CD4-positive, alpha-beta T cell treated with Interleukin-2 at 100 ng/mL for 4 hours (primary cell): ENCODE results near the gene NDUFV1.
"Not testable (repeated sequence)": the region's sequence is repeated elsewhere in the genome, so short reads cannot be mapped to it uniquely, and the experiment has no call there.

Experiments used
- DNase-seq: peaks from one replicate; pipeline ENCODE4 v3.0.0-alpha.2; 2020; ENCODE audit warnings: low spot score

The NDUFV1 gene

GRCh38 chr11:67606492-67607295, at the start of gene NDUFV1:
TSS of gene NDUFV1 (plus strand) at chr11:67606936. CDS start at chr11:67607005, 69 bp downstream.
- peak; percentile 96 for DNase-seq

GRCh38 chr11:67558084-67558772, 48.5 kb upstream of the NDUFV1 start:
- no peak for DNase-seq

DNA sequence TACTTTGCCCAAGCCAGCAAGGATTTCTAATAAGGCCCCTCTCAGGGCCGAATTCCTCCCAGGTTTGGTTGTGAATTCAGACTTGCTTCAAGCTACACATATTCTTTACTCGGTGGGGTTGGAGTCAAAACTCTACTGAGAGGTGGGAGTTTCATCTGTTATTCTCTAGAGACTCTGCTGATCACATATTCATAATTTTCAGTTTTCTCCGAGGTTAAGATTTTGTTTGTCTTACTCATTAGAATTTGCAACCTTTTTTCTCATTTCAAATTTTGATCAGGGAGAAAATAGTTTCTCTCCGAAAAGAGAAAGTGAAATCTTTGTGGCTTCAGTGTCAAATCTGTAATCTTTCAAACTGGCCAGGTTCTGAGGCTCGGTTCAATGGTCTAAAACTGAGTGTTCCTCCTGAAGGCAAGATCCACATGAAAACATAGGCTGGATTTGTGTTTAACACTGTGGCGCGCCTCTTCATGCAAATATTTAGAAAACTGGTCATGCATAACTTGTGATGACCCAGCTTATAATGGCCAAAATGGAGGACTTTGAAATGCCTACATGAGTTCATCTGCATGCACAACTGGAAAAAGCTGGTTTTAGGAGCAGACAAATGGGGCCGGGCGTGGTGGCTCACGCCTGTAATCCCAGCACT, 44.6 kb upstream of the NDUFV1 start:
- DNase-seq, result no peak

DNA sequence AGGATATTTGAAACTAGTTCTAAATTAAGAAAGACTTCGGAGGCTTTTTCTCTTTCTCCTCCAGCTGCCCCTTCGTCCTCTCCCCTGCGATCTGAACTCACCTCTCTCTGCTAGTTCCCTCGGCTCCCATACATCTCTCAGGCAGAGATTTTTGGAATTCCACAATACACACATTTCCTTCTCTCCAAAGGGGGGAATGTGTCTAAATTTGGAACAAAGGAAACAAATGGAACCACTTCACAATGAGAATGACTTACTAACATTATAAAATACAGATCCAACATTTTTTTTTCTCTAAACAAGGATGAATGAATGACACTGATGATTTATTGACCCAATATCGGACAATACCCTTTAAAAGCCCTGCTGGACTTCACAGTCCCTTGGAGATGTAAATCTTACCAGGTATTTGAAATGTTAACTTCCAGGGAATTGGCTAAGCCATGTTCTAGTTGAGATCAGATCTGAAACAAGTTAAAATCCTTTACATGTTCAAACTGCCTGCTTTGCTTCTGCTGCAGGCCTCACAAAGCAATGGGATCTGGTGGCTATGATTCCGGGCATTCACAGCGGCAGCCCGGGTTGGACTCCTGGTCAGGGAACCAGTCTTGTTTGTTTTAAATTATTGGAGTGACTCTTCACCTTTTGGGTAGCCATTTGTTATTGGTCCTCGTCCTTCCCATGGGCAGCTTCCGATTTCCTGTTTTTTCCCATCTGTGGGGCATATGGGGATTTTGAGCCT, 43.6 kb upstream of the NDUFV1 start:
- DNase-seq, result no peak

- not testable (repeated sequence) for DNase-seq
Measured at GRCh38 chr11:67563705-67564114, 43.0 kb upstream of the NDUFV1 start.

GRCh38 chr11:67564230-67564629, 42.5 kb upstream of the NDUFV1 start:
- DNase-seq, result no peak

DNA sequence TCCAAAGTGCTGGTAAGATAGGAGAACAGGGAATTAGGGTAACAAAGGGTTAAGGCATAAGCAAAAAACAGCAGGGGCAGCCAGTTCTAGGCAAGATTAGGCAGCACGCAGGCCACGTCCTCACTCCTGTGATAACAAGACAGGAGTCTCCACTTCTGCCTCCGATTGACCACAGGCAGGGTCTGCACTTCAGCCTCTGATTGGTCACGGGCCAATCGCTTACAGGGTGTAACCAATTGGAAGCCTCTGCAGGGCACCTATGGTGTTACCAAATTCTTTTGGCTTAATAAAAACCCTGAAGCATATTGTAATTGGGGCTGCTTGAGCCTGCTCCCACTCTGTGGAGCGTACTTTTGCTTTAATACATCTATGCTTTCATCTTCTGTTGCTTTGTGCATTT, 35.3 kb upstream of the NDUFV1 start:
- no peak for DNase-seq

GRCh38 chr11:67572305-67572704, 34.4 kb upstream of the NDUFV1 start:
- no peak for DNase-seq

- peak; percentile 45 for DNase-seq
Measured at GRCh38 chr11:67572747-67573419, 33.9 kb upstream of the NDUFV1 start.

- no peak for DNase-seq
Measured at GRCh38 chr11:67574938-67575337, 31.8 kb upstream of the NDUFV1 start.

GRCh38 chr11:67576735-67577475, 29.8 kb upstream of the NDUFV1 start:
- DNase-seq, result no peak

- DNase-seq, result no peak
Measured at GRCh38 chr11:67577951-67578350, 28.8 kb upstream of the NDUFV1 start.

DNA sequence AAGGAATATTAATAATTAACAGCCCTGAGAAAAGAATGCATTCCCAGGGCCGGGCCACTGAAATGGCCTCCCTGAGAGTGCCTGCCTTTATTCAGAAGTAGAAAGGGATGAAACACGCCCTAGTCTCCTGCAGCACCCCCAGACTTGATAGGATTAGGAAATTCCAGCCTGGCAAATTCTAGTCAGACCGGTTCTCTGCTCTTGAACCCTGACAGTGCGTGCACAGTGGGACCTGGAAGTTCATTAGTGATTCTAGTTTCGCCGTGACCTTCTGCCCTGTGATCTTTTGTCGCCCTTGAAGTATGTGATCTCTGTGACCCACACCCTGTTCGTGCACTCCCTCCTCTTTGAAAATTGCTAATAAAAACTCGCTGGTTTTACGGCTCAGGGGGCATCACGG, 25.3 kb upstream of the NDUFV1 start:
- DNase-seq, result no peak

- no peak for DNase-seq
Measured at GRCh38 chr11:67582011-67582410, 24.7 kb upstream of the NDUFV1 start.

DNA sequence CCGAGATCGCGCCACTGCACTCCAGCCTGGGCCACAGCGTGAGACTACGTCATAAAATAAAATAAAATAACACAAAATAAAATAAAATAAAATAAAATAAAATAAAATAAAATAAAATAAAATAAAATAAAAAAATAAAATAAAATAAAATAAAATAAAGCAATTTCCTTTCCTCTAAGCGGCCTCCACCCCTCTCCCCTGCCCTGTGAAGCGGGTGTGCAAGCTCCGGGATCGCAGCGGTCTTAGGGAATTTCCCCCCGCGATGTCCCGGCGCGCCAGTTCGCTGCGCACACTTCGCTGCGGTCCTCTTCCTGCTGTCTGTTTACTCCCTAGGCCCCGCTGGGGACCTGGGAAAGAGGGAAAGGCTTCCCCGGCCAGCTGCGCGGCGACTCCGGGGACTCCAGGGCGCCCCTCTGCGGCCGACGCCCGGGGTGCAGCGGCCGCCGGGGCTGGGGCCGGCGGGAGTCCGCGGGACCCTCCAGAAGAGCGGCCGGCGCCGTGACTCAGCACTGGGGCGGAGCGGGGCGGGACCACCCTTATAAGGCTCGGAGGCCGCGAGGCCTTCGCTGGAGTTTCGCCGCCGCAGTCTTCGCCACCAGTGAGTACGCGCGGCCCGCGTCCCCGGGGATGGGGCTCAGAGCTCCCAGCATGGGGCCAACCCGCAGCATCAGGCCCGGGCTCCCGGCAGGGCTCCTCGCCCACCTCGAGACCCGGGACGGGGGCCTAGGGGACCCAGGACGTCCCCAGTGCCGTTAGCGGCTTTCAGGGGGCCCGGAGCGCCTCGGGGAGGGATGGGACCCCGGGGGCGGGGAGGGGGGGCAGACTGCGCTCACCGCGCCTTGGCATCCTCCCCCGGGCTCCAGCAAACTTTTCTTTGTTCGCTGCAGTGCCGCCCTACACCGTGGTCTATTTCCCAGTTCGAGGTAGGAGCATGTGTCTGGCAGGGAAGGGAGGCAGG, 23.2 kb upstream of the NDUFV1 start, which contains the start of gene GSTP1:
GSTP1 (plus strand) TSS at position 566 of the 958 bp plus-strand sequence; CDS start at position 598, 32 bp downstream.
- peak; percentile 76 for DNase-seq

- no peak for DNase-seq
Measured at GRCh38 chr11:67584205-67584880, 22.4 kb upstream of the NDUFV1 start.

- no peak for DNase-seq
Measured at GRCh38 chr11:67584881-67585873, 21.6 kb upstream of the NDUFV1 start.

DNA sequence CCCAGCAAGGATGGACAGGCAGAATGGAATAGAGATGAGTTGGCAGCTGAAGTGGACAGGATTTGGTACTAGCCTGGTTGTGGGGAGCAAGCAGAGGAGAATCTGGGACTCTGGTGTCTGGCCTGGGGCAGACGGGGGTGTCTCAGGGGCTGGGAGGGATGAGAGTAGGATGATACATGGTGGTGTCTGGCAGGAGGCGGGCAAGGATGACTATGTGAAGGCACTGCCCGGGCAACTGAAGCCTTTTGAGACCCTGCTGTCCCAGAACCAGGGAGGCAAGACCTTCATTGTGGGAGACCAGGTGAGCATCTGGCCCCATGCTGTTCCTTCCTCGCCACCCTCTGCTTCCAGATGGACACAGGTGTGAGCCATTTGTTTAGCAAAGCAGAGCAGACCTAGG, 20.8 kb upstream of the NDUFV1 start:
- DNase-seq, result no peak
